ELR (cell line): ENCODE data around the gene FOXA3.
A peak's percentile ranks its signal among the peaks of the same experiment; 100 is the strongest.

Experiments
- DNase-seq: peaks from one replicate; pipeline ENCODE4 v3.0.0-alpha.2; 2015; ENCODE audit warnings: low read depth

The FOXA3 gene

GRCh38 chr19:45874620-45874966, 10.5 kb downstream of the FOXA3 start:
- DNase-seq = no peak

GRCh38 chr19:45876161-45876410, 12.0 kb downstream of the FOXA3 start:
- DNase-seq = no peak

- DNase-seq = no peak
These were observed 12.5 kb downstream of the FOXA3 start for GRCh38 chr19:45876411-45877197.

GRCh38 chr19:45878043-45878794, 14.1 kb downstream of the FOXA3 start:
- no peak for DNase-seq

- DNase-seq = no peak
These were observed 14.9 kb downstream of the FOXA3 start for GRCh38 chr19:45879055-45879454.

- DNase-seq = no peak
These were observed 15.8 kb downstream of the FOXA3 start for GRCh38 chr19:45879971-45880370.

- DNase-seq = no peak
These were observed 17.2 kb downstream of the FOXA3 start for GRCh38 chr19:45881082-45881908.

GRCh38 chr19:45881909-45882528, 17.9 kb downstream of the FOXA3 start:
- no peak for DNase-seq

GRCh38 chr19:45882652-45883585, 18.8 kb downstream of the FOXA3 start:
- DNase-seq = peak; percentile 85

- no peak for DNase-seq
These were observed 19.4 kb downstream of the FOXA3 start for GRCh38 chr19:45883586-45883880.

GRCh38 chr19:45883881-45884681, 20.0 kb downstream of the FOXA3 start:
- DNase-seq = no peak

- no peak for DNase-seq
These were observed 20.8 kb downstream of the FOXA3 start for GRCh38 chr19:45884682-45885555.

GRCh38 chr19:45885556-45886426, 21.7 kb downstream of the FOXA3 start, which contains the start of gene IRF2BP1:
Gene IRF2BP1 (minus strand): TSS chr19:45886141. CDS start chr19:45885774, 367 bp downstream.
- peak; percentile 94 for DNase-seq

- peak; percentile 94 for DNase-seq
These were observed 22.5 kb downstream of the FOXA3 start for GRCh38 chr19:45886427-45887199.

GRCh38 chr19:45887200-45887710, 23.1 kb downstream of the FOXA3 start:
- DNase-seq = no peak

GRCh38 chr19:45889210-45889885, 25.2 kb downstream of the FOXA3 start:
- no peak for DNase-seq

- no peak for DNase-seq
These were observed 26.8 kb downstream of the FOXA3 start for GRCh38 chr19:45890877-45891276.
